Lung (tissue), 12 donors: Measurements from ENCODE around the gene PCDHA6. TPM values are rescaled to one million over a fixed set of nuclear protein-coding genes. Genes with fewer than 3 reads are reported as not detected.
"Not testable (repeated sequence)": the region's sequence is repeated elsewhere in the genome, so short reads cannot be mapped to it uniquely, and the experiment has no call there.

ENCODE experiments used
- ATAC-seq: fragments of 200-7000 bp; cut with Tn5 transposase; one replicate; pipeline ENCODE4 v1.9.1; 2020; ENCODE audit warnings: moderate number of reproducible peaks; ENCODE audit not compliant: insufficient read depth, low FRiP score
- DNase-seq, 3 donors: peaks; one replicate each; pipeline ENCODE4 v3.0.0-alpha.2; 2013 to 2017
- H3K27ac ChIP-seq, 2 donors: one replicate each; pipeline ENCODE4 v1.5.1; 2013; ENCODE audit warnings: mild to moderate bottlenecking in 2 of 2, moderate library complexity in 2 of 2, control low read depth in 1 of 2, inconsistent platforms in 1 of 2, low read depth in 1 of 2, low read length in 1 of 2
- H3K27me3 ChIP-seq, 3 donors: one replicate each; pipeline ENCODE4 v1.5.1; 2013; ENCODE audit warnings: low read length in 2 of 3; ENCODE audit not compliant: control insufficient read depth in 3 of 3, insufficient read depth in 3 of 3
- H3K36me3 ChIP-seq, 4 donors: one replicate each; pipeline ENCODE4 v1.5.1; 2013; ENCODE audit warnings: low read length in 4 of 4, mild to moderate bottlenecking in 1 of 4, moderate library complexity in 1 of 4; ENCODE audit not compliant: control insufficient read depth in 4 of 4, insufficient read depth in 4 of 4
- H3K4me1 ChIP-seq, 5 donors: one replicate each; pipeline ENCODE4 v1.5.1; 2013; ENCODE audit warnings: low read length in 5 of 5, mild to moderate bottlenecking in 2 of 5, moderate library complexity in 1 of 5; ENCODE audit not compliant: control insufficient read depth in 5 of 5, insufficient read depth in 5 of 5
- H3K4me3 ChIP-seq: one replicate; pipeline ENCODE4 v1.5.1; 2013; ENCODE audit warnings: mild to moderate bottlenecking, control low read depth, moderate library complexity
- H3K9ac ChIP-seq, 2 donors: one replicate each; pipeline ENCODE4 v1.5.1; 2013; ENCODE audit warnings: low read length in 2 of 2, control low read depth in 1 of 2; ENCODE audit not compliant: insufficient read depth in 1 of 2
- H3K9me3 ChIP-seq, 4 donors: one replicate each; pipeline ENCODE4 v1.5.1; 2013; ENCODE audit warnings: low read length in 3 of 4, mild to moderate bottlenecking in 1 of 4, moderate library complexity in 1 of 4; ENCODE audit not compliant: control insufficient read depth in 4 of 4, insufficient read depth in 3 of 4
- CTCF ChIP-seq: IDR thresholded peaks from 2 replicates; pipeline ENCODE4 v1.5.1; 2012; ENCODE audit warnings: mild to moderate bottlenecking; ENCODE audit errors: control extremely low read depth, extremely low read depth
- WGBS, 2 donors: extraction: QIAGEN DNeasy Blood & Tissue Kit; methylation state at CpG; one replicate each; pipeline ENCODE4 v1.1.7; 2013; 5-methylcytosine and 5-hydroxymethylcytosine counted together
- polyA plus RNA-seq, 2 donors: library from polyadenylated mRNA; stranded (reverse); fragments of 200-250 nt; gene quantifications; one replicate each; pipeline ENCODE4 v1.2.1, GENCODE V29; 2013
- total RNA-seq, 2 donors: library from RNA; depleted of rRNA in 1 of 2; stranded (reverse); fragments of >200 nt in 1 of 2; gene quantifications; one replicate each; pipeline ENCODE4 v1.2.1, GENCODE V29; 2014 to 2021
- donor health status: control.
- donor health status: control.
- donor health status: Bipolar disorder and iron deficiency.
- donor health status: healthy.
- donor health status: DM: yes; HTN: yes; CAD: no.

PCDHA6 gene
- total and polyA plus RNA-seq, 4 donors = 0.11 to 0.92 (median 0.35) TPM

DNA sequence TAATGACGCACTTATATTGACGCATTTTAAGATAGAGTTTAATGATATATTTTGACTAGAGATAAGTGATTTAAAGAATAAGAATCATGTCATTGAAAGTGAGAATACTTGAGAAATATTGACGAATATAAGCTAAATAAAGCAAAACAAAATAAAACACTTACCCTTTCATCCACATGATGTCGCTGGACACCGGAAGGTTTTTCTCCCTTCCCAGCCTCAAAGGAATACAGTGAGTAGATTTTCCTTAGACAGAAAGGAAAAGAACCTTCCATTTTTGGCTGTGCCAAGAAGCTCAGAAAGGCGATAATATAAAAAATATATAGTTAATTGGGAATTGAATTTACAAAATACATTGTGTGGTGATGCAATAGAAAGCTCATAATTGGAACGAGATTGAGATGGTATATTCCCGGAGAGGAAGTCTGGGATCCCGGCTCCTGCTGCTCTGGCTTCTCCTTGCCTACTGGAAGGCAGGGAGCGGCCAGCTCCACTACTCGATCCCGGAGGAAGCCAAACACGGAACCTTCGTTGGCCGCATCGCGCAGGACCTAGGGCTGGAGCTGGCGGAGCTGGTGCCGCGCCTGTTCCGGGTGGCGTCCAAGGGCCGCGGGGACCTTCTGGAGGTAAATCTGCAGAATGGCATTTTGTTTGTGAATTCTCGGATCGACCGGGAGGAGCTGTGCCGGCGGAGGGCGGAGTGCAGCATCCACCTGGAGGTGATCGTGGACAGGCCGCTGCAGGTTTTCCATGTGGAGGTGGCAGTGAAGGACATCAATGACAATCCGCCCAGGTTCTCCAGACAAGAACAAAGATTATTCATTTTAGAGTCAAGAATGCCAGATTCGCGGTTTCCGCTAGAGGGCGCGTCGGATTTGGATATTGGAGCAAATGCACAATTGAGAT is 6.1 kb upstream of the PCDHA6 start, which contains the start of gene PCDHA5:
TSS of gene PCDHA5 (plus strand) at position 239 of the 906 bp plus-strand sequence.
- H3K27ac ChIP-seq = no peak within 1 kb of the TSS
- H3K4me3 ChIP-seq = no peak within 1 kb of the TSS
- H3K9ac ChIP-seq = no peak within 1 kb of the TSS
- ATAC-seq (no peak), DNase-seq (peak in 1 of 3 donors; percentile 10)
- H3K4me1 ChIP-seq = no peaks in the 10 kb centered on the region
- H3K36me3 ChIP-seq = no peaks in the 10 kb centered on the region
- no peak for TF ChIP-seq CTCF
- H3K27me3 ChIP-seq = no peaks in the 10 kb centered on the region
- peaks cover 0 to 21% (median 0%) of the 10 kb centered on the region in 4 donors for H3K9me3 ChIP-seq
- WGBS, 2 donors = 25 to 37% methylated on average over 39 of the region's 39 CpGs

DNA sequence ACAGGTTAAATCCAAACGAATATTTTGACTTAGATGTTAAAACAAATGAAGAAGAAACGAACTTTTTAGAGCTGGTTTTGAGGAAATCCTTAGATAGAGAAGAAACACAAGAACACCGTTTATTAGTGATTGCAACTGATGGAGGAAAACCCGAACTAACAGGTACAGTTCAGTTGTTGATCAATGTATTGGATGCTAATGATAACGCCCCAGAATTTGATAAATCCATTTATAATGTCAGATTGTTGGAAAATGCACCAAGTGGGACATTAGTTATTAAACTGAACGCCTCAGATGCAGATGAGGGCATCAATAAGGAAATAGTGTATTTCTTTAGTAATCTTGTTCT is 5.5 kb upstream of the PCDHA6 start:
- ATAC-seq (no peak), DNase-seq (no peak)
- no peak for TF ChIP-seq CTCF
- Histone ChIP-seq H3K4me3 (no peak overlapping the region), H3K9ac (no peak overlapping the region), H3K27me3 (no peaks in the 10 kb centered on the region), H3K27ac (no peak overlapping the region), H3K9me3 (peaks cover 0 to 19% (median 0%) of the 10 kb centered on the region in 4 donors), H3K4me1 (no peaks in the 10 kb centered on the region), H3K36me3 (no peaks in the 10 kb centered on the region)
- WGBS, 2 donors = 25 to 27% methylated on average over 6 of the region's 6 CpGs

- not testable (repeated sequence) for H3K36me3 ChIP-seq, DNase-seq, H3K4me3 ChIP-seq, H3K27me3 ChIP-seq, ATAC-seq, H3K4me1 ChIP-seq, H3K27ac ChIP-seq, H3K9ac ChIP-seq
- H3K9me3 ChIP-seq = peaks cover 0 to 20% (median under 1%) of the 10 kb centered on the region in 4 donors
- WGBS, 2 donors = 50 to 58% methylated on average over 48 of the region's 48 CpGs
These were observed 4.8 kb upstream of the PCDHA6 start for GRCh38 chr5:140822969-140823368.

DNA sequence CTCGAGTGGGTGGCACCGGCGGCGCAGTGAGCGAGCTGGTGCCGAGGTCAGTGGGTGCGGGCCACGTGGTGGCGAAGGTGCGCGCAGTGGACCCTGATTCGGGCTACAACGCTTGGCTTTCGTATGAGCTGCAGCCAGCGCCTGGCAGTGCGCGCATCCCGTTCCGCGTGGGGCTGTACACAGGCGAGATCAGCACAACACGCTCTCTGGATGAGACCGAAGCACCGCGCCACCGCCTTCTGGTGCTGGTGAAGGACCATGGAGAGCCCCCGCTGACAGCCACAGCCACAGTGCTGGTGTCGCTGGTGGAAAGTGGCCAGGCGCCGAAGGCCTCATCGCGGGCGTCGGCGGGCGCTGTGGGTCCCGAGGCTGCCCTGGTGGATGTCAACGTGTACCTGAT is 4.3 kb upstream of the PCDHA6 start:
- H3K4me3 ChIP-seq = no peak overlapping the region
- no peak for DNase-seq
- peaks cover 0 to 4% (median 0%) of the 10 kb centered on the region in 3 donors for H3K27me3 ChIP-seq
- H3K9me3 ChIP-seq = peaks cover 0 to 24% (median 3%) of the 10 kb centered on the region in 4 donors
- TF ChIP-seq CTCF = no peak
- WGBS, 2 donors = 55 to 62% methylated on average over 35 to 38 of the region's 38 CpGs
- H3K27ac ChIP-seq = no peak overlapping the region
- no peaks in the 10 kb centered on the region for H3K4me1 ChIP-seq
- no peaks in the 10 kb centered on the region for H3K36me3 ChIP-seq
- no peak for ATAC-seq
- no peak overlapping the region for H3K9ac ChIP-seq
